Kidney (tissue), 14 donors: Measurements from ENCODE around the gene TMEM212. TPM values are rescaled to one million over a fixed set of nuclear protein-coding genes. Genes with fewer than 3 reads are reported as not detected.
"Not testable (repeated sequence)": the region's sequence is repeated elsewhere in the genome, so short reads cannot be mapped to it uniquely, and the experiment has no call there.

Experiments used
- DNase-seq, 5 donors: peaks; one replicate each; pipeline ENCODE4 v3.0.0-alpha.2; 2013 to 2020
- FAIRE-seq: peaks from 2 replicates; lab custom pipeline; 2012; peaks lifted over from hg19 to GRCh38; lab: Jason Lieb, UNC
- H3K27ac ChIP-seq, 2 donors: one replicate each; pipeline ENCODE4 v1.7.0; 2013; ENCODE audit warnings: low read depth in 2 of 2, low read length in 2 of 2, inconsistent platforms in 1 of 2
- H3K27me3 ChIP-seq: one replicate; pipeline ENCODE4 v1.7.1; 2013; ENCODE audit warnings: low read length, inconsistent platforms; ENCODE audit not compliant: control insufficient read depth, insufficient read depth
- H3K36me3 ChIP-seq, 3 donors: one replicate each; pipeline versions ENCODE4 v1.7.0 to v1.7.1; 2013; ENCODE audit warnings: low read length in 3 of 3, control low read depth in 1 of 3, inconsistent platforms in 1 of 3; ENCODE audit not compliant: insufficient read depth in 3 of 3, control insufficient read depth in 2 of 3
- H3K4me1 ChIP-seq, 3 donors: one replicate each; pipeline versions ENCODE4 v1.7.0 to v1.7.1; 2013; ENCODE audit warnings: low read length in 3 of 3, inconsistent platforms in 1 of 3, low read depth in 1 of 3; ENCODE audit not compliant: control insufficient read depth in 2 of 3, insufficient read depth in 2 of 3
- H3K4me3 ChIP-seq, 3 donors: one replicate each; pipeline versions ENCODE4 v1.7.0 to v1.8.1; 2013; ENCODE audit warnings: low read length in 3 of 3, control low read depth in 1 of 3, inconsistent platforms in 1 of 3
- H3K9ac ChIP-seq, 3 donors: one replicate each; pipeline versions ENCODE4 v1.7.0 to v1.7.1; 2013; ENCODE audit warnings: low read length in 3 of 3, control low read depth in 1 of 3, inconsistent platforms in 1 of 3
- H3K9me3 ChIP-seq, 3 donors: one replicate each; pipeline versions ENCODE4 v1.7.0 to v1.7.1; 2013; ENCODE audit warnings: low read length in 3 of 3, control low read depth in 1 of 3, inconsistent platforms in 1 of 3; ENCODE audit not compliant: control insufficient read depth in 2 of 3, insufficient read depth in 1 of 3
- CTCF ChIP-seq: IDR thresholded peaks from 3 replicates; pipeline ENCODE4 v1.5.1; 2012; ENCODE audit warnings: mild to moderate bottlenecking, moderate library complexity, borderline replicate concordance; ENCODE audit not compliant: insufficient read depth; ENCODE audit errors: extremely low read depth
- intact Hi-C: fragments of 100-400 bp; cut with DNase I; formaldehyde crosslinking; loops from one replicate; pipeline ENCODE4 v1.11.1; 2022
- polyA plus RNA-seq: library from polyadenylated mRNA; stranded (reverse); fragments of 350-450 nt; fragmentation: Illumina TruSeq; extraction: RNeasy Lipid Tissue Mini Kit (QIAGEN cat#74804); gene quantifications from one replicate; pipeline ENCODE4 v1.2.3, GENCODE V29; 2014; ENCODE audit warnings: low read depth, low replicate concordance; ENCODE audit not compliant: insufficient read depth
- total RNA-seq: library from RNA; stranded (reverse); fragmentation: NEBNext Ultra II Directional; extraction: Animal tissue kit (Norgen Biotek cat#: 25700); gene quantifications from one replicate; pipeline ENCODE4 v1.2.1, GENCODE V29; 2021
- donor health status: control.
- donor health status: control.
- donor health status: control.
- donor health status: control.
- donor health status: control.
- donor health status: DM: yes; HTN: yes; CAD: no.
- donor health status: Normal renal cell carcinoma (clear cell type).

Gene TMEM212
- total and polyA plus RNA-seq, 2 donors from 2014 or later: not detected

DNA sequence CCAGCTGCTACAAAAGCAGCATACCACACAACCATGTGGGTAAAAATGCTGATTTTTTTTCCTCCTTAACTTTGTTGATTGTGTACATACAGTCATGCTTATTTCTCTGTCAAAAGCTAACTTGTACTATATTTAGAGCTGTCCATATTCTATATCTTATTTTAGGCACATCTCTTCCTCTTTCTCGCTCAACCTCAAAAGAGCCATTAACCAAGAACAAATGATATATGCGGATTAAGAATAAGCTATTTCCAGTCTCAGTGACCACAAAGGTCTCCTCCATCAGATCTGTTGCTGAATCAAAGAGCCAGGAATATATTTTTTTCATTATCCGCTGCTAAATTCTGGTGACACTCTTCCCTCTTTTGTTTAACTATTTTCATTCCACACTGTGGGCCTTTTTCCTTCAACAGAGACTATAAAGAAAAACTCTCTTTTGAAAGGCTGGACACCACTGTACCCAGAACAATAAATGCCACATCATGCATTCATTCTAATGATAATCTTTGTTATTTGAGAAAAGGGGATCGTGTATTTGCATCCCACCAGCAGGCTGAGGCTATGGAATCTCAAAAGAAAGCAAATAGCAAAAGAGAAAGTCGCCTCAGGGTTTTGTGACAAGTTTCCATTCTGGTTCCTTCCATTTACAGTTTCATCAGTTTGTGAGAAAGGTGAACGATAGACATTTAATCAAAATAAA, 8.0 kb downstream of the TMEM212 start:
- H3K4me3 ChIP-seq: no peak overlapping the region
- no peak overlapping the region for H3K27ac ChIP-seq
- peaks cover 0 to 4% (median 0%) of the 10 kb centered on the region in 3 donors for H3K9me3 ChIP-seq
- intact Hi-C loops: no loop called here
- H3K9ac ChIP-seq: no peak overlapping the region
- no peak for TF ChIP-seq CTCF
- no peaks in the 10 kb centered on the region for H3K27me3 ChIP-seq
- no peaks in the 10 kb centered on the region for H3K4me1 ChIP-seq
- no peak for DNase-seq
- FAIRE-seq: no peak
- no peaks in the 10 kb centered on the region for H3K36me3 ChIP-seq

GRCh38 chr3:171851660-171852058, 8.5 kb downstream of the TMEM212 start:
- no peak overlapping the region for H3K9ac ChIP-seq
- H3K4me3 ChIP-seq: no peak overlapping the region
- H3K9me3 ChIP-seq: peaks cover 0 to 4% (median 0%) of the 10 kb centered on the region in 3 donors
- H3K36me3 ChIP-seq: no peaks in the 10 kb centered on the region
- no peak overlapping the region for H3K27ac ChIP-seq
- no peaks in the 10 kb centered on the region for H3K4me1 ChIP-seq
- no peaks in the 10 kb centered on the region for H3K27me3 ChIP-seq
- FAIRE-seq: no peak
- DNase-seq: no peak
- intact Hi-C loops: no loop called here
- no peak for TF ChIP-seq CTCF

GRCh38 chr3:171854649-171855305, 11.6 kb downstream of the TMEM212 start:
- H3K9me3 ChIP-seq: peaks cover 0 to 4% (median 0%) of the 10 kb centered on the region in 3 donors
- H3K4me1 ChIP-seq: no peaks in the 10 kb centered on the region
- H3K36me3 ChIP-seq: no peaks in the 10 kb centered on the region
- H3K27me3 ChIP-seq: no peaks in the 10 kb centered on the region
- no peak for FAIRE-seq
- intact Hi-C loops: no loop called here
- TF ChIP-seq CTCF: no peak
- no peak overlapping the region for H3K4me3 ChIP-seq
- no peak for DNase-seq
- H3K9ac ChIP-seq: no peak overlapping the region
- H3K27ac ChIP-seq: no peak overlapping the region

- H3K4me3 ChIP-seq, H3K36me3 ChIP-seq, H3K4me1 ChIP-seq, H3K9ac ChIP-seq, DNase-seq, H3K27ac ChIP-seq, H3K9me3 ChIP-seq, intact Hi-C loops, H3K27me3 ChIP-seq, FAIRE-seq: not testable (repeated sequence)
Measured at GRCh38 chr3:171858770-171859169, 15.6 kb downstream of the TMEM212 start.
